GM18873 (cell line): ENCODE measurements around the gene TMEM187.
A peak's percentile ranks its signal among the peaks of the same experiment; 100 is the strongest.

ENCODE experiments used
- ATAC-seq: cut with Tn5 transposase; IDR thresholded peaks from one replicate; pipeline ENCODE4 v1.9.1; 2021; ENCODE audit warnings: mild to moderate bottlenecking, moderate library complexity, moderate number of reproducible peaks; ENCODE audit not compliant: unreplicated experiment, low FRiP score

The TMEM187 gene

DNA sequence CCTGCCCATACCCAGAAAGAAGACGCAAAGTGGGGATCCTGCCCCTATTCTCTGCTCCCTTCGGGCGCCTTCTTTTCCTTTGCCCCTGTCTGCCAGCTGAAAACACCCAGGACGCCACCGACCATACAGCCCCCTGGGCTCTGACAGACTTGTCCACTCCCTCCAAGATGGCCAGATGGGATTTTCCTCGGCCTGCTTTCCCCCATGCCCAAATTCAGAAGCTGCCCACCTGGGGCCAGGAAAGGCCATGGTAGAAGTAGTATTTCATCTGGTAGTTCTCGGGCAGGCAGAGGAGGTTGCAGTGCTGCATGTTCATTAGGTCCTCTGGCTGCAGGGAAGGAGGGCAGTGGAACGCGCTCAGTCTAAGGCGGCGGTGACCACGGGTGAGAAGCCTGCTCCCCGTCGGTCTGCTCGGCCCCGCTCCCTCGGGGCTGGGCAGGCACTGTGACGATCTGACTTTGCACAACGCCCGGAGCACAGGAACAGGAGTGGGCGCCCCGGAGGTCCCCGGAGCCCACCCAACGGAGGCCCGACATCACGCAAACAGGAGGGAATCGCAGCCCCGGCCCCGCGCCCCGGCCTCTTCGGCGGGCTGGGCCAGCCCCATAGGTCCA is 38.3 kb upstream of the TMEM187 start:
- ATAC-seq: peak; percentile 23

DNA sequence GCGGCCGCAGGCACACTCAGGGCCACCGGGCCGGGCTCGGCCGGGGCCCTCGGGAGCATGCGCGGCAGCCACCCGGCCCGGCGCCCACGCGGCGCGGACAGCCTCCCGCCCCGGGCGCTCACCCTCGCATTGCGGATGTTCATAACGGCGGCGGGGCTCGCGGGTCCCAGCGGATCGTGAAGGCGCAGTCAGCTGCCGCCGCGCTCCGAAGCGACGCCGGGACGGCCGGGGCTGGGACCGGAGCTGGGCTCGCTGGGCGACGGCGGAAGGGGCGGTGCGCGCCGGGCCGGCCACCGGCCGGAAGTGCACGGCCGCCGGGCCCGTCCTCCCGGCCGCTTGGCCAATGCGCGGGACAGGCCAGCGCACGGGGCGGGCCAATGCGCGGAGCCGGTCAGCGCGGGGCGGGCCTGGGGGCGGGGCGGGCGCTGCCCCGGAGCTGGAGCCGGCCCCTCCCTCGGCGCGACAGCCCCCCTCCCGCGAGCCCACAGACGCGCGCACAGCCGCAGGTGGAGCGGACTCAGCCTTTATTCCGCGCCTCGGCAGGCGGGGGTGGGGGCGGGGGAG is 37.7 kb upstream of the TMEM187 start, which contains the start of gene NAA10:
NAA10 (minus strand) TSS at position 276 of the 564 bp plus-strand sequence; CDS start at position 143, 133 bp downstream.
- peak; percentile 65 for ATAC-seq

DNA sequence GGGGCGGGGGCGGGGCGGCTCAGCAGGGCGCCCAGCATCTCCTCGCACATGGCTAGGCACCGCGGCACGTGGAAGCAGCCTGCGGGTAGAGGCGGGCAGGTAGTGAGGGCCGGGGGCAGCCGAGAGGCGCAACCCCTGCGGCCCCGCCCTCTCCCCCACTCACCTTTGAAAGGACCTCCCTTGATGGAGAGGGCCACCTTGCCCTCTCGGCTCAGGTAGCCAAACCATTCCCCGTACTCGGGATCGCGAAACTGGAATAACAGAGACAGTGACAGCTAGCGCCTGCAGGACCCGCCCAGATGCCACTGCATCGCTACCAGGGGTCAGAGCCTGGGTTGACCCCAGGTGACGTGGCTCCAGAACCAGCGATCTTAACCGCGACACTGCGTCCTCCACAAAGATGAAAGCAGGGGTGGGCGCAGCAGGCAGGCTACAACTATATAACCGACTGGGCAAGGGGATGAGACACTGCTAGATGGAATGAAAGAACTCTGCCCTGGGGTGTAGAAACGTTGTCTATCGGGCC is 37.2 kb upstream of the TMEM187 start:
- peak; percentile 5 for ATAC-seq

DNA sequence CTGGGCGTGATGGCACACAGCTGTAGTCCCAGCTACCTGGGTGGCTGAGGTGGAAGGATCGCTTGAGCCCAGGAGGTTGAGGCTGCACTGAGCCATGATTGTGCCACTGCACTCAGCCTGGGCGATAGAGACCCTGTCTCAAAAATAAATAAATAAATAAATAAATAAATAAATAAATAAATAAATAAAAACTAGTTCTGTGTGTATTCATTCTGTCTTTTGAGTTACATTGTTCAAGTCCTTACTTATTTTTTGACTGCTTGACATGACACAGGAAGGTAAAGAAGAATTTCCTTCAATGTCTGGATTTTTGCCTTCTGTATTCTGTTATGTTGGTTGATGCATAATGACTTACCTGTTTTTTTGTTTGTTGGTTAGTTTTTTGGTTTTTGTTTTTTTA is 35.5 kb upstream of the TMEM187 start:
- no peak for ATAC-seq

DNA sequence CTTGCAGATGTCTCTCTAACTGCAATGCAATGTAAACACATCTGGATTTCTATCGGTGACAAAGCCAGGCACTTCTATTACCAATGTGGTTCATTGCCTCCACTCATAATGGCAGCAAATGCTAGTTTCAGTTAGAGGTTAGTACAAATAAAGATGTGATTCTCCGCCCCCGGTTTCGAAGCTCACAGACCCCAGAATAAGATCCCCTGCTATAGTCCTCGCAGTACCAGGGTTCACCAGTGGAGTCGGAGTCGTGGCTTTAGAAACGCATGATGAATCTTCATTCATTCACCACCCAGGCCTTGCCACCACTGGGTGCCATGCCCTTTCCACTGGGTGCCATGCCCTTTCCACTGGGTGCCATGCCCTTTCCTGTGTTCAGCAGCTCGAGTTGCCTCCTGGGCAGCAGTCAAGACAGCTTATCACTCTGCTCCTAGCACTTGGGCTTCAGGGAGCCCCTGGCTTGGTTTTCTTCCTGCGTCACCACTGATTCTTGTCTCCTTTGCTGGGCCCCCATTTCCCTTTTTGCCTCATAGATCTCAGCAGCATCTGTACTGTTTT is 34.2 kb upstream of the TMEM187 start:
- ATAC-seq: no peak

DNA sequence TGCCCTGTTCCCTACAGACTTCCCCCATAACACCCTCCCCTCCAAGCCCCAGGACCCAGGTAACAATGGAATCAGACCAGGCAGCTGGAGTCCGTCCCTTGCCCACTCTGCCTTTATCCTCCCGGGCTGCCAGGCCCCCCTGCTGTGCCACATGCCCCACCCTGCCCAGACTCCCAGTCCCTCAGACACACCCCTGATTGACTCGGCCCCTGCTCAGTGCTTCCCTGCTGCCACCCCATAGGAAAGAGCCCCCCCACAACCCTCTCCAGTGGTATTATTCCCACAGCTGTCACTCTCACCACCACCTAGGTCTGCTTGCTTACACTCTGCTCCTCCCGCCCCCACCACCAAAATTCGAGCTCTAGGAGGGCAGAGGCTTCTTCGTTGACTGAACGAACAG is 33.0 kb upstream of the TMEM187 start:
- no peak for ATAC-seq

DNA sequence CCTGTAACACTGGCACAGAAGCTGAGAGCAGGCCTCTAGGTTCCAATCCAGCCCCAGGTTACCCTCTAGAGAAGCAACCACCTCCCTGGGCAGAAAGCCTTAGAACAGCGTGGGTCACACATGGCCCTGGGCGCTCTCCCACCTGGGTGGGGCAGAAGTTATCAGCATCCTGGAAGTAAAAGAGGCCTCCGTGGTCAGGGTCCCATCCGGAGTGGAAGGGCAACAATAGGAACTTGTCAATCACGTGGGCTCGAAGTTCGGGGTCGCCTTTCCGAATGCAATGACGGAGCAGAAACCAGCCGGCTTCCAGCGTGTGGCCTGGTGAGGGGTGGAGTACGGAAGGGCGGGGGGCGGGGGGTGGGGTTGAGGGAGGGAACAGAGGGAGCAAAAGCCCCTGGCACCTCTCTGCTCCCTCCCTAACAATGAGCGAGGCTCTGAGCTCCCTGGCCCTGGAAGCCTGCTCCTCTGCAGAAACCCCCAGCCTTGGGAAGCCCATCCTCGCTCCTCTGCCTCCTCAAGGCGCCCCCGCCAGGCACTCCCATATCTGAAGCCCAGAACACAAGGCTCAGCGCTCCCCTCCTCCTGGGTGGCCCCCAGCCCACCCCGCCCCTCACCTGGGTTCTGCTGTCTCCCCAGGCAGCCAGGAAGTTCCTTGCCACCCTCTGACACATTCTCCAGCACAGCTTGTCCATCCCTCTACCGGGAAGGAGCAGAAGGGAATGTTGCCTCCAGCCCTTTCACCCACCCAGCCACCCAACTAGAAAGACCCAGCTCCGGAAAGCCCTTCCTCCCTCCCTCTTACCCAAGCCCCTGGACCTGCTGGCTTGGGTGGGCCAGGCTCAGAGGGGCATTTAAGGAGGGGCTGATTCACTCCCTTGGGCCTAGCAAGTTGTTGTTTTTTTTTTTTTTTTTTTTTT is 31.0 kb upstream of the TMEM187 start:
- ATAC-seq: no peak

DNA sequence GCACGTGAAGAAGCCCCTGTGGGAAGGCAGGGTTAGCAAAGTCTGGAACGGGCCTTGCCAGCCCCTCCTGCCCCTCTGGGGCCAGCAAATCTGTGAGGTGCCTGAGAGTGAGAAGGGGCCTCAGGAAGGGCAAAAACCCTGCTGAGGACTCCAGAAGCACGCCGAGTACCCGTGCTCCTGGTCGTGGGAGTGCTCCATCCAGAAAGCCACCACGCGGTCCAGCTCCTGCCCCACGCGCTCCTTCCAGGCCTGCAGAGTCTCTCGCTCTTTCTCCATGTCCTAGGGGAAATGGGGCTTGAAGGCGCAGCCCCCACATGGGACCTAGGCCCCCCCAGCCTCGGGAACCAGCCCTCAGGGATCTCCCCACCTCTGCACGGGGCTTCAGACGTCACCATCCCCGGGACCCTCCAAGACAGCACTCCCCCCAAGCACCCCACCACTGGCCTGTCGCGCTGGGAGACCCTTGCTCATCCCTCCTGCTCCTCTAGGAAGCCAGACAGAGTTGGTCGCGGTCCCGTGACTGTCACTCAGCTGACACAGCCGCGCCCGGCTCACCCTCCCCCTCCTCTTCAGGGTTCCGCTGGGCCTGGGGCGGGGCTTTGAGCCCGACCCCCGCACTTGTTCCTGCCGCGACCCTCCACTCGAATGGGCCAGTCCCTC is 28.3 kb upstream of the TMEM187 start, which contains the start of gene RENBP:
RENBP (minus strand) TSS at position 504 of the 660 bp plus-strand sequence; CDS start at position 471, 33 bp downstream.
- ATAC-seq: no peak

DNA sequence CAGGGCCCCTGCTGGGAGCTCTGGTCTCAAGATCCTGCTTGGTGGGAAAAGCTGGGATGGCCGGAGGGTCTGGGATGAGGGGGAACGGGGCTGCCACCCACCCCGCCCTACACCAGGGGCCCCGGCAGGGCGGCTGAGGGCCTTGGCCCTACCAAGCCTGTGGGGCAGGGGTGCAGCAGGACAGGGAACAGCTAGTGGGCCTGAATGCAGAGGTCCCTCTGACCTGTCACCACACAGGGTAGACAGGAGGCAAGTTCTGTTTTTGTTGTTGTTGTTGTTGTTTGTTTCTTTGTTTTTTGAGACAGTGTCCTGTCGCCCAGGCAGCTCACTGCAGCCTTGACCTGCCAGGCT is 27.8 kb upstream of the TMEM187 start:
- no peak for ATAC-seq

DNA sequence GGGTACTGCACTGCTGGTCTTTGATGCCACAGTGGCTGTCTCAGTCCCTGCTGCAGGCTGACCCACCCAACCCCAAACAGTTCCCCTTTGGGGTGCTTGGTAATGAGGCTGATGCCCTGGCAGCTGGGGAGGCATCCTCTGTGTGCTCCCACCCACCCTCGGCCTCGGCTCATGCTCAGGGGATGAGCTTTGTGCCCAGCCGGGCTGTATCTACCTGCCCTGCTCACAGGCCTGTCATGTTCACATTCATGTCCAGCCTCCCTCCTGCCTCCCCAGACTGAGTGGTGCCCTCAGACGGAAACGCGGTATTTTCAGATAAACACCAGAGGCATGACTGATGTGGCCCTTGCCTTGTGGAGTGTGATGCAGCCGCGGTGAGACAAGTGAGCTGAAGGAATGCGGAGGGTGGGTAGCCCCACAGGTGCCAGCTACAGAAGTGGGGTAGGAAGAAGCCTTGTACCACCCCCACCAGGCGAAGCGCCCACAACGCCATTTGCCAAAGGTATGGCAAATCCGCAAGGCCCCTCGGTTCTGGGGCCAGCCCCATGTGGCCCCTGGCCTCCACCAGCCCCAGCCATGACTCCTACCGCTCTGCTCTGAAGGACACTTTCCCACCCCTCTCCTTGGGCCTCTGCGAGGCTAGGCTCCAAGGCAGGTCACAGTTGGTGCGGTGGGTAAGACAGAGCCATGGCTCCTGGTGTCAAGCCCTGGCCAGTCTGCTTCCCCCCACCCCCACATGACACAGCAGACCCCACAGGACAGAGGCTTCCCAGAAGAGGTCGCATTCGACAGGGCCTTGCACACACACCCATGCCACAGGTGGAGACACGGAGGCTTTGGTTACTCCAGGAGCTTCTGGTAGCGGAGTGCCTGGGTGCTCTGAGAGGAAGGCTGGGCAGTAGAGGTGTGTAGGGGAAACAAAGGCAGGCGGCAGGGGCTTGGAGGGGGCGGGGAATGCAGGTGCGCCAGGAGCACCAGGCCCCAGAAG is 26.3 kb upstream of the TMEM187 start:
- no peak for ATAC-seq

DNA sequence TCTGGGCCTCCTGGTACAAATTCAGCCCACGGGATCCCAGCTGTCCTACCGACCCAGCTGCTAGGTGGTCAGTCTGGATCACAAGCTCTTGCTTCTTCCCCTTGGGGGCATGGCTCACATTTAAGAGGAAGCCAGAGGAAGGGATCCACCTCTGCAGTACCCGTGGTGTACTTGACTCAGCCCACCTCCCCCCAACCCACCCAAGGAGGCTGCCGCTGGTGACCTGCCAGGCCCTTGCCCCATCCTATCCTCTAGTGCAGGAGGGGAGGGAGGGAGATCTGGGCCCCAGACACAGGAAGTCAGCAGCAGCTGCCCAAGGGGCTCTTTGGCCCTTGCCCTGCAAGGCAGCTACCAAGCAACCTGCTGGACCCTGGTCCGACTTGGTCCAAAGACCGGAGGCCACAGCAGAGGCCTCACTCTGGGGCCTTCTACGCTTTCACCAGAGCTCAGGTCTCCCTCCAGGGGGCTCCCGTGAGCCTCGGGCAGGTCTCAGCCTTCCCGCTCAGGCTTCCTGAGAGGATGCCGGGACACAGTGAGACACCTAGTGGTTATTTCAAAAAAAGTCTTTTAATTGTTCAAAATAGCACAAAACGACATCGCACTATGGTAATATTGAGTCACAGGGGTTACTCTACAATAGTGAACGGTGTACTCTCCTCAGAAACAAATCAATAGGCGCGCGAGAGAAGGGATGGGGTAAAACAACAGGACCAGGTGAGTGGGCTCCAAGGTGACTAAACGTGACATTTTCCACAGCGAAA is 25.4 kb upstream of the TMEM187 start:
- peak; percentile 69 for ATAC-seq

DNA sequence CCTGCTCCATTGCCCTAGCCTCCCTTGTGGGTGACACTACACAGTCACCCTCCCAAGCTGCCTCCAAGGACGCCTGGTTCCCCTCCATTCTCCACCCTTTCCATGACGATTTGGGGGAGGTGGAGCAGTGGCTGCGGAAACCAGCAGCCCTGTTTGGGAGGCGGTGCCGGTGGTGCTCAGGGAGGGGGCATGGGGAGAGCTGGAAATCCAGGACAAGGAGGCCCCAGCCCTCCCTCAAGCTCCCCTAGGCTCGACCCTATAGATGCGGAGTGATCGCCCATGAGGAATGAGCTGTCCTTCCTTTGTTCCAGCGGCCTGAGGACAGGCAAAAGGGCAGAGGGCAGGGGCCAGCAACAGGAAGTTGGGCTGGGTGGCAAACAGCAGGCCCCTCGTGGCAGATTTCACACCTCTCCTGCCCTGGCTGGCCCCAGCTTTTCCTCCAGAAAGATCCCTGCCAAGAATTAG is 24.5 kb upstream of the TMEM187 start:
- ATAC-seq: no peak

DNA sequence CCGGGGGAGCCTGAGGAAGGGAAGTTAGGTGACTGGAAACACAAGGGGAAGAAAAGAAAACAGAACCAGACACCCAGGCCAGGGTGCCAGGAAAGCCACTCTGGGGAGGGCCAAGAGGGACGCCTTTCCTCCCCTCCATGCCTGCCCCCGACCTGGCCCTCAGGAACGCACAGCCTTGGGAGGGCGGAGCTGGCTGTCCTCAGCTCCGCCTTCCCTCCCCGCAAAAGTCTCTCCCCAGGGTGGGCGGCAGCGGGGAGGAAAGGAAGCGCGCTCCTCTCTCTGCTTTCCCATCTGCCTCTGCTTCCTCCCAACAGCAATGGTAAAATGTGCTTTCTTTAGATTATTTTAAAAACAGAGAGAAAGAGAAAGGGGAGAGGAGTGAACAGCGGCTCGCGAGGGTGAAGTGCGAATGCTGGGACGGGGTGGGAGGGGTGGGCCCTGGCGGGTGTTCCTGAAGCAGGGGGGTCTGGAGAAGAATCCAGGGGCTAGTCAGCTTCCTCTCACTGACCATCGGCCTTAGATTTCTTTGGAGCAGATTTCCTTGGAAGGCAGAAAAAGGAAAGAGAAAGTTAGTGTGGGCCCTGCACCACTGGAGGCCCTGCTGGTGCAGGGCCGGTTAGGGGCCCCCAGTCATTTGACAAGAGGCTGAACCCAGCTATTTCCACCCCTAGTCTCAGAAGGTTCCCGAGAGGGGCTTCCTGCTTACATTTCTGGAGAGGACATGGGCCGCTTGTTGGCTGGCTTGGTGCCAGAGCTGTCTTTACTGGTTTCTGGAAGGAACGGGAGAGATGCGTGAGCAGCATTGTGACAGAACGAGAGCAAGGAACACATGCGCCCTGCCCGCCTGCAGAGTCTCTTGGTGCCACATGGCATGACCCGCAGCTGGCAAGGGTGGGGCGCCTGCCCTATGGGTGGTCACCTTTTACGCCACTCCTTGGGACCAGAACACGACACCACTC is 23.4 kb upstream of the TMEM187 start:
- no peak for ATAC-seq

DNA sequence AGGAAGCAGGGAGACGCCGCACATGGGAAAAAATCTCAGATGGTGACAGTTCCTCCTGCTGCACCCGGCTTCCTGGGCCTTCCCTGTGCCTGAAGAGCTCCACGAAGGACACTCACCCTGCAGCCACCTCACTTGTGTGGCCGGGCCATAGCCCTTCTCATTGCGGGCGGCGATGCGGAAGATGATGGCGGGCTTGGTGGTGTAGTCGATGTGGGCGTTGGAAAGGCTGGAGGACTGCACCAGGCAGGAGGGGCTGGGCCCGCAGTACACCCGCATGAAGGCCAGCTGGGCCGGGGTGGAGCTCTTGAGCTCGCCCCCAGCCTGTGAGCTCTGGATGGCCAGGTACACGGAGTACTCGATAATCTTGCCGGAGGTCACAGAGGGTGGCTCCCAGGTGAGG is 22.4 kb upstream of the TMEM187 start:
- no peak for ATAC-seq

DNA sequence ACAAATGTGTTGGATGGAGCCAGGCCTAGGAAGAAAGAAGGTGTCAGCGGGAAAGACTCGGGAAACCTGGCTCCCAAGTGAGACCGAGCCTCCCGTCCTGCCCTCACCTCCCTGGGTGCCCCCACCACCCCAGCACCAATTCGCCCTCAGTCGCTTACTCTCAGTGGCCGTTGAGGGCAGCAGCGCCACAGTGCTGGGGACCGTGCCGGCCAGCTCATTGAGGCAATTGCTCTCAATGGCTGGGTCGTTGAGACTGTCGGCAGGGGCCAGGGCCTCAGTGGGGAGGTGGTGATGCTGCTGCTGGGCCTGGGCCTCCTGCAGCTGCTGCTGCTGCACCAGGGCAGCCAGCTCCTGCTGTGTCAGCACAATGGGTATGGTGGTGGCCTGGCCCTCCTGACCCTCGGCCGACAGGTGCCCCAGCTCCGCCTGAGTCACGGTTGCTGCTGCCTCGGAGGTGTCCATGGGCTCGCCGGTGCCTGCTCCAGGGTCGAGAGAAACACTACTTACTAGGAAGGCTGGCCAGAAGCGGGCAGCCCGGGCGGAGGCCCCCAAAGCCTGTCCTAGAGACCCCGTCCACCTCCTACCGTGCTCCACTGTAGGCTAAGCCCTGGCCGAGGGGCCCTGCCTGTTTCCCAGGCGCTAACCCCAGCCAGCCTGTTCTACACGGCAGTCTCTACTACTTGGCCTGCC is 20.7 kb upstream of the TMEM187 start:
- no peak for ATAC-seq

DNA sequence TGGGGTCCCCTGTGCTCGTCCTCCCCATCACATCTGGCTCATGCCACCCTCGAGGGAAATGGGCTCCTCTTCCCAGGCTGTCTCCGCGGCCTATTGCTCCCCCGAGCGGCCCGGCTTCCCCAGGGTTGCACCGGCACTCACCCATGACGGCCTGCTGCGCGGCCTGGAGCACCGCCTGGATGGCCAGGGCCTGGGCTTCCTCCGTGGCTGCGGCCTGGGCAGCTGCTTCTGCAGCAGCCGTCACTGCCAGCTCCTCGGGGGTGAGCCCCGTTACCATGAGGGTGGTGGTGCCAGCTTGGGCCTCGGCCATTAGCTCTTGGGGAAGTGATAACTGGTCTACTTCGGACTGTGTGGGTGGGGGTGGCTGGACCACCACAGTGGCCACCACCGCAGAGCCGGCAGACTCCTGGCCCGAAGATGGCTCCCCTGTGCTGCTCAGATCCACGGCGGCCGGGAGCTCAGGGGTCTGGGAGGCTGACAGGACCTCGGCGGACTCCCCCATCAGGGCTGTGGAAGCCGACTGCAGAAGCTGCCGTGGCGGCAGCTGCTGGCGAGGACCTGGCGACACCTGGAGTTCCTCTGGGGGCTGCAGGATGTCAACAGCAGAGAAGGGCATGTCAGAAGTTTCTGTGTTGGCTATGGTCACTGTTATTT is 20.1 kb upstream of the TMEM187 start:
- ATAC-seq: no peak
